Progenitor cell of endocrine pancreas (in vitro differentiated cells): ENCODE measurements around the gene FABP1. TPM values are rescaled to one million over a fixed set of nuclear protein-coding genes. Genes with fewer than 3 reads are reported as not detected.

Experiments
- DNase-seq: peaks from one replicate; pipeline ENCODE4 v3.0.0; 2021; ENCODE audit warnings: low spot score; ENCODE audit not compliant: unreplicated experiment
- H3K27ac Mint-ChIP-seq: 2 replicates; pipeline ENCODE4 v1.8.0; 2021; ENCODE audit warnings: mild to moderate bottlenecking, moderate library complexity, mixed read lengths
- H3K27me3 Mint-ChIP-seq: 2 replicates; pipeline ENCODE4 v1.8.0; 2021; ENCODE audit warnings: mixed read lengths
- H3K36me3 Mint-ChIP-seq: 2 replicates; pipeline ENCODE4 v1.8.0; 2022; ENCODE audit warnings: mixed read lengths; ENCODE audit not compliant: insufficient read depth
- H3K4me1 Mint-ChIP-seq: 2 replicates; pipeline ENCODE4 v1.8.0; 2021; ENCODE audit warnings: low read depth, mixed read lengths
- H3K4me3 Mint-ChIP-seq: 2 replicates; pipeline ENCODE4 v1.8.0; 2021; ENCODE audit warnings: low read depth, mild to moderate bottlenecking, moderate library complexity, mixed read lengths
- H3K9me3 Mint-ChIP-seq: 2 replicates; pipeline ENCODE4 v1.8.0; 2021; ENCODE audit warnings: low read depth, mixed read lengths
- CTCF ChIP-seq: fragments of 200-600 bp; sonication (generic); IDR thresholded peaks from one replicate; pipeline ENCODE4 v1.5.0; 2021; ENCODE audit warnings: antibody characterized with exemption, mild to moderate bottlenecking; ENCODE audit not compliant: unreplicated experiment
- total RNA-seq: library from RNA; stranded (reverse); gene quantifications from 2 replicates; pipeline ENCODE4 v1.2.1, GENCODE V29; 2021

The FABP1 gene
- total RNA-seq, 1 donor from 2014 or later, result 4.5 TPM

- no peak overlapping the region for H3K4me3 Mint-ChIP-seq
- H3K4me1 Mint-ChIP-seq, result no peaks in the 10 kb centered on the region
- no peak for DNase-seq
- H3K36me3 Mint-ChIP-seq, result peaks cover 6% of the 10 kb centered on the region
- no peak overlapping the region for H3K27ac Mint-ChIP-seq
- peaks cover 32% of the 10 kb centered on the region for H3K9me3 Mint-ChIP-seq
- peaks cover 2% of the 10 kb centered on the region for H3K27me3 Mint-ChIP-seq
- TF ChIP-seq CTCF, result no peak
Observed at GRCh38 chr2:88146590-88146989, 18.7 kb upstream of the FABP1 start.

DNA sequence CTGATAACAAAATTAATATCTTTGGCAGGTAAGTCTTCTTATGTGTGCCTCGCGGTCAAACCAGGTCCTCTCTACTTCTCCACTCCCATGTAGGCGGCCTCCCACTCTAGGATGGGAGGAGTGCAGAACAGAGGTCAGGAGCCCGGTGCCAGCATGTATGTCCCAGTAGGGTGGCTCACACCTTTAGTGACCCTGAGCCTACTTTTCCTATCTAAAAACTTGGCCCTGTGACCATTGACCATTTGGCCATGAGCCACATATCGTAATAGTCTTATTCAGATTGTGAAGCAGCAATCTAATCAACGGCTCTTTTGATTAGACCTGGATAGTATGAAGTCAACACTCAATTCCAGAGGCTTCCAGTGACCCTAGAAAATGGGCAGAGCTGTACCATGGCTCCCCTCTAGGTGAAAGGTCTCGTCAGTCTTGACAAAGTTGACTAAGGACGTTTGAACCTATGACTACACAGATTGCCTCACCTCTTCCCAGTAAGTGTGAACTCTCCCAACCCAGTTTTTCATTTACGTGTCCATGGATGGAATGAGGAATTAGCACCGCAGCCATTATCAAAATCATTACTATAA is 17.1 kb upstream of the FABP1 start:
- Mint-ChIP-seq H3K27ac (no peak overlapping the region), H3K9me3 (peaks cover 35% of the 10 kb centered on the region)

GRCh38 chr2:88144271-88144670 is 16.4 kb upstream of the FABP1 start:
- no peak overlapping the region for H3K4me3 Mint-ChIP-seq
- H3K27ac Mint-ChIP-seq, result no peak overlapping the region
- peaks cover 35% of the 10 kb centered on the region for H3K9me3 Mint-ChIP-seq
- peaks cover 2% of the 10 kb centered on the region for H3K27me3 Mint-ChIP-seq
- TF ChIP-seq CTCF, result no peak
- H3K4me1 Mint-ChIP-seq, result peaks cover 2% of the 10 kb centered on the region
- DNase-seq, result no peak
- peaks cover 5% of the 10 kb centered on the region for H3K36me3 Mint-ChIP-seq

More for the DNA sequence above, 17.1 kb upstream of the FABP1 start:
- no peaks in the 10 kb centered on the region for H3K4me1 Mint-ChIP-seq
- H3K27me3 Mint-ChIP-seq, result peaks cover 2% of the 10 kb centered on the region
- TF ChIP-seq CTCF, result no peak
- DNase-seq, result no peak
- no peak overlapping the region for H3K4me3 Mint-ChIP-seq
- peaks cover 6% of the 10 kb centered on the region for H3K36me3 Mint-ChIP-seq

DNA sequence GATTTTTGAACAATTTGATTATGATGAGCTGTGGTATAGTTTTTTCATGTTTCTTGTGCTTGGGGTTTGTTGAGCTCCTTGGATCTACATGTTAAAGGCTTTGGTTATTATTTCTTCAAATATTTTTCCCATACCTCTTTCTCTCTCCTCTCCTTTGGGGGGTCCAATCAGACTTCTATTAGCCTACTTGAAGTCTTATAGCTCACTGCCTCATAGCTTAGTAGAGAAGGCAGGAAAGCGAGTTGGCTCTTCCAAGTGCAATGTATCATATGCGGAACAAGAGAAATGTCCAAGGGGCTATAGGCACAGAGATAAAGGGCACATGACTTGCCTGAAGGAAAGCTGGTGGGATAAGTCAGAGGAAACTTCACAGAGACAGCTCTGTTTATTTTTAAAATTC is 14.1 kb upstream of the FABP1 start:
- H3K4me1 Mint-ChIP-seq, result peaks cover 6% of the 10 kb centered on the region
- peaks cover 2% of the 10 kb centered on the region for H3K27me3 Mint-ChIP-seq
- peaks cover 27% of the 10 kb centered on the region for H3K9me3 Mint-ChIP-seq
- peaks cover 3% of the 10 kb centered on the region for H3K36me3 Mint-ChIP-seq
- no peak overlapping the region for H3K27ac Mint-ChIP-seq
- DNase-seq, result no peak
- no peak overlapping the region for H3K4me3 Mint-ChIP-seq
- no peak for TF ChIP-seq CTCF

DNA sequence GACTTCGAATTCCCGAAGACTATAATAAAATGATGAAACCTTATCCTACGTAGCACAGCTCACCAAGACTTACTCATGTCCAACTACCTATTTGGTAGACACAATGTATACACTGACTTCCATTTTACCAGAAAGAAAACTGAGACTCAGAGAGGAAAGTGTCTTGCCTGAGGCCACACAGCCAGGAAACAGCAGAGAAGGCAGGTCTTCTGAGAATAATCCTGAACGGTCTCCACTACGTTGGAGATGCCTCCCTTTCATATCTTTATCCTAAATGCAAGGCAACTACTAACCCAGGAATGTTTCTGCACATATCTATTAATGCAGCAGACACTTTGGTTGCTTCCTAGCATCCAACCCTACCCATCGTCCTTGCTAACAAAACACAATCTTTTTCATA is 11.9 kb upstream of the FABP1 start:
- no peak for DNase-seq
- no peak overlapping the region for H3K27ac Mint-ChIP-seq
- no peak overlapping the region for H3K4me3 Mint-ChIP-seq
- H3K9me3 Mint-ChIP-seq, result peaks cover 27% of the 10 kb centered on the region
- no peak for TF ChIP-seq CTCF
- peaks cover 6% of the 10 kb centered on the region for H3K4me1 Mint-ChIP-seq
- peaks cover 3% of the 10 kb centered on the region for H3K36me3 Mint-ChIP-seq
- peaks cover 2% of the 10 kb centered on the region for H3K27me3 Mint-ChIP-seq
